Activated CD8-positive, alpha-beta T cell treated with anti-CD3 and anti-CD28 coated beads for 36 hours (primary cell): ENCODE results near the gene RHEB. TPM values are rescaled to one million over a fixed set of nuclear protein-coding genes. Genes with fewer than 3 reads are reported as not detected.

Source experiments
- ATAC-seq: fragments of 200-7000 bp; cut with Tn5 transposase; one replicate; pipeline ENCODE4 v1.10.0; 2021; ENCODE audit warnings: mild to moderate bottlenecking, moderate library complexity
- CTCF ChIA-PET: fragments of 350-600 bp; sonication (Branson Sonifier 250); formaldehyde crosslinking; loops from one replicate; lab custom pipeline; 2021; ENCODE audit warnings: antibody characterized with exemption; lab: Charles Lee
- POLR2A ChIA-PET: fragments of 350-600 bp; sonication (Branson Sonifier 250); formaldehyde crosslinking; loops from one replicate; lab custom pipeline; 2021; ENCODE audit warnings: antibody characterized with exemption; lab: Charles Lee
- DNase-seq: peaks from one replicate; pipeline ENCODE4 v3.0.0-alpha.2; 2020
- H3K27ac Mint-ChIP-seq: one replicate; pipeline ENCODE4 v1.8.0; 2021; ENCODE audit warnings: mild to moderate bottlenecking, mixed read lengths
- H3K27me3 Mint-ChIP-seq: one replicate; pipeline ENCODE4 v1.8.0; 2021; ENCODE audit warnings: mixed read lengths
- H3K36me3 Mint-ChIP-seq: one replicate; pipeline ENCODE4 v1.8.0; 2021; ENCODE audit warnings: low read depth, mixed read lengths
- H3K4me1 Mint-ChIP-seq: one replicate; pipeline ENCODE4 v1.8.0; 2021; ENCODE audit warnings: low read depth, mixed read lengths
- H3K4me3 Mint-ChIP-seq: one replicate; pipeline ENCODE4 v1.8.0; 2021; ENCODE audit warnings: mild to moderate bottlenecking, moderate library complexity, mixed read lengths
- H3K9me3 Mint-ChIP-seq: one replicate; pipeline ENCODE4 v1.8.0; 2021; ENCODE audit warnings: mixed read lengths
- CTCF ChIP-seq: fragments of 200-600 bp; IDR thresholded peaks from one replicate; pipeline ENCODE4 v1.8.0; 2022; ENCODE audit warnings: antibody characterized with exemption, mild to moderate bottlenecking
- intact Hi-C: fragments of 100-400 bp; cut with micrococcal nuclease; formaldehyde crosslinking; loops from one replicate; pipeline ENCODE4 v1.10.0; 2022
- total RNA-seq, 2 experiments: library from RNA; stranded (reverse); gene quantifications; one replicate each; pipeline ENCODE4 v1.2.3, GENCODE V29; 2021

The RHEB gene
- total RNA-seq, 2 experiments from 2014 or later = 42.0 to 42.6 TPM

GRCh38 chr7:151439855-151440798 lies 79.6 kb downstream of the RHEB start, which contains the start of gene CRYGN:
CRYGN (minus strand) TSS chr7:151440141; CDS start chr7:151439917, 224 bp downstream.
- H3K27ac Mint-ChIP-seq = peak within 1 kb of the TSS; percentile 61
- no peaks in the 10 kb centered on the region for H3K9me3 Mint-ChIP-seq
- TF ChIP-seq CTCF = no peak
- peak; percentile 21 for ATAC-seq
- POLR2A ChIA-PET = interaction anchor here (0.9 to 2.2 kb wide), 4 partner anchors 9 to 89 kb away, joined by 3 to 12 read pairs (median 4); partner anchors contain the start of gene RHEB
- no peak for DNase-seq
- no peaks in the 10 kb centered on the region for H3K27me3 Mint-ChIP-seq
- H3K36me3 Mint-ChIP-seq = no peaks in the 10 kb centered on the region
- peak within 1 kb of the TSS; percentile 64 for H3K4me3 Mint-ChIP-seq
- H3K4me1 Mint-ChIP-seq = peaks cover 38% of the 10 kb centered on the region
- intact Hi-C loops = no loop called here
- CTCF ChIA-PET = interaction anchor here (1.2 to 2.0 kb wide), 4 partner anchors 9 to 136 kb away, joined by 3 to 10 read pairs (median 6); no protein-coding TSS in a partner anchor

GRCh38 chr7:151438864-151439601 lies 80.7 kb downstream of the RHEB start:
- H3K9me3 Mint-ChIP-seq = no peaks in the 10 kb centered on the region
- DNase-seq = no peak
- ChIA-PET POLR2A (no interaction called here), CTCF (interaction anchor here (0.8 to 6.8 kb wide), 3 partner anchors 9 to 540 kb away, joined by 3 to 51 read pairs (median 3); no protein-coding TSS in a partner anchor)
- no peak for ATAC-seq
- intact Hi-C loops = no loop called here
- TF ChIP-seq CTCF = no peak
- no peaks in the 10 kb centered on the region for H3K27me3 Mint-ChIP-seq
- no peak overlapping the region for H3K27ac Mint-ChIP-seq
- H3K36me3 Mint-ChIP-seq = no peaks in the 10 kb centered on the region
- H3K4me3 Mint-ChIP-seq = no peak overlapping the region
- peaks cover 31% of the 10 kb centered on the region for H3K4me1 Mint-ChIP-seq

- Mint-ChIP-seq H3K27me3 (no peaks in the 10 kb centered on the region), H3K36me3 (no peaks in the 10 kb centered on the region), H3K4me1 (peaks cover 37% of the 10 kb centered on the region), H3K27ac (no peak overlapping the region), H3K4me3 (no peak overlapping the region), H3K9me3 (no peaks in the 10 kb centered on the region)
- DNase-seq (no peak), ATAC-seq (no peak)
- ChIA-PET POLR2A (no interaction called here), CTCF (interaction anchor here (0.7 to 6.8 kb wide), 5 partner anchors 11 to 539 kb away, joined by 3 to 51 read pairs (median 3); no protein-coding TSS in a partner anchor)
- TF ChIP-seq CTCF = no peak
- intact Hi-C loops = no loop called here
These were observed 81.7 kb downstream of the RHEB start for GRCh38 chr7:151437866-151438516.

GRCh38 chr7:151437159-151437553 lies 82.5 kb downstream of the RHEB start:
- Mint-ChIP-seq H3K4me3 (no peak overlapping the region), H3K36me3 (no peaks in the 10 kb centered on the region), H3K27me3 (no peaks in the 10 kb centered on the region), H3K4me1 (peaks cover 41% of the 10 kb centered on the region), H3K27ac (no peak overlapping the region), H3K9me3 (no peaks in the 10 kb centered on the region)
- intact Hi-C loops = no loop called here
- no peak for TF ChIP-seq CTCF
- DNase-seq = no peak
- no peak for ATAC-seq
- ChIA-PET POLR2A (interaction anchor here (0.8 to 1.2 kb wide), 3 partner anchors 27 to 94 kb away, joined by 3 read pairs; partner anchors contain the start of gene WDR86), CTCF (interaction anchor here (0.7 to 6.8 kb wide), 5 partner anchors 11 to 122 kb away, joined by 3 to 51 read pairs (median 3); no protein-coding TSS in a partner anchor)
